ENCODE measurements around the gene SAP30BP.

DNA sequence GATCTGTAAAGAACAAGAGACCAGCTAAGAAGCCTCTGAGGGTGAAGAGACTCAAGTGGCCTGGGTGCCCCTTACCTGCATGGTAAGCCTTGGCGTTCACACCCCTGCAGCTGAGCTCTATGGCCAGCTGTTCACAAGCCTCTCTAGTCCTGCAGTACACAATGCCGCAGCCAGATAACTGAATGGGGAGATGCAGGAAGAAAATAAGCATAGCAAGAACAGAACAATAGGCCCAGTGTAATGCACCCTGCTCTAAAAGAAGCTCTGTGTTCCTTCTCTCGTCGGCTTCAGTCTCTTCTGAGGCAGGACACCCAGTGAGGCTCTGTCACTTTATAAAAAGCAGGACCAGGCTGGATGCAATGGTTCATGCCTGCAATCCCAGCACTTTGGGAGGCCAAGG is 5.6 kb upstream of the SAP30BP start:
- TF ChIP-seq, protein P1, sequence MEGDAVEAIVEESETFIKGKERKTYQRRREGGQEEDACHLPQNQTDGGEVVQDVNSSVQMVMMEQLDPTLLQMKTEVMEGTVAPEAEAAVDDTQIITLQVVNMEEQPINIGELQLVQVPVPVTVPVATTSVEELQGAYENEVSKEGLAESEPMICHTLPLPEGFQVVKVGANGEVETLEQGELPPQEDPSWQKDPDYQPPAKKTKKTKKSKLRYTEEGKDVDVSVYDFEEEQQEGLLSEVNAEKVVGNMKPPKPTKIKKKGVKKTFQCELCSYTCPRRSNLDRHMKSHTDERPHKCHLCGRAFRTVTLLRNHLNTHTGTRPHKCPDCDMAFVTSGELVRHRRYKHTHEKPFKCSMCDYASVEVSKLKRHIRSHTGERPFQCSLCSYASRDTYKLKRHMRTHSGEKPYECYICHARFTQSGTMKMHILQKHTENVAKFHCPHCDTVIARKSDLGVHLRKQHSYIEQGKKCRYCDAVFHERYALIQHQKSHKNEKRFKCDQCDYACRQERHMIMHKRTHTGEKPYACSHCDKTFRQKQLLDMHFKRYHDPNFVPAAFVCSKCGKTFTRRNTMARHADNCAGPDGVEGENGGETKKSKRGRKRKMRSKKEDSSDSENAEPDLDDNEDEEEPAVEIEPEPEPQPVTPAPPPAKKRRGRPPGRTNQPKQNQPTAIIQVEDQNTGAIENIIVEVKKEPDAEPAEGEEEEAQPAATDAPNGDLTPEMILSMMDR (IDR thresholded peaks at IDR 0.05; ENCODE audit: low read depth, low read length, missing input control), result no peak
- TF ChIP-seq, protein P2, sequence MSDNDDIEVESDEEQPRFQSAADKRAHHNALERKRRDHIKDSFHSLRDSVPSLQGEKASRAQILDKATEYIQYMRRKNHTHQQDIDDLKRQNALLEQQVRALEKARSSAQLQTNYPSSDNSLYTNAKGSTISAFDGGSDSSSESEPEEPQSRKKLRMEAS (IDR thresholded peaks at IDR 0.05), result no peak
- no peak for TF ChIP-seq JUND (IDR thresholded peaks at IDR 0.05)
- TF ChIP-seq, protein P3, sequence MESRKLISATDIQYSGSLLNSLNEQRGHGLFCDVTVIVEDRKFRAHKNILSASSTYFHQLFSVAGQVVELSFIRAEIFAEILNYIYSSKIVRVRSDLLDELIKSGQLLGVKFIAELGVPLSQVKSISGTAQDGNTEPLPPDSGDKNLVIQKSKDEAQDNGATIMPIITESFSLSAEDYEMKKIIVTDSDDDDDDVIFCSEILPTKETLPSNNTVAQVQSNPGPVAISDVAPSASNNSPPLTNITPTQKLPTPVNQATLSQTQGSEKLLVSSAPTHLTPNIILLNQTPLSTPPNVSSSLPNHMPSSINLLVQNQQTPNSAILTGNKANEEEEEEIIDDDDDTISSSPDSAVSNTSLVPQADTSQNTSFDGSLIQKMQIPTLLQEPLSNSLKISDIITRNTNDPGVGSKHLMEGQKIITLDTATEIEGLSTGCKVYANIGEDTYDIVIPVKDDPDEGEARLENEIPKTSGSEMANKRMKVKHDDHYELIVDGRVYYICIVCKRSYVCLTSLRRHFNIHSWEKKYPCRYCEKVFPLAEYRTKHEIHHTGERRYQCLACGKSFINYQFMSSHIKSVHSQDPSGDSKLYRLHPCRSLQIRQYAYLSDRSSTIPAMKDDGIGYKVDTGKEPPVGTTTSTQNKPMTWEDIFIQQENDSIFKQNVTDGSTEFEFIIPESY (IDR thresholded peaks at IDR 0.05), result no peak
- no peak for TF ChIP-seq SP1 (IDR thresholded peaks at IDR 0.05)
- no peak for TF ChIP-seq RAD21 (IDR thresholded peaks at IDR 0.05)
